SK-MEL-5 (cell line): ENCODE data around the gene GDNF. TPM values are rescaled to one million over a fixed set of nuclear protein-coding genes. Genes with fewer than 3 reads are reported as not detected.

Experiments
- DNase-seq: peaks from one replicate; pipeline ENCODE4 v3.0.0-alpha.2; 2016; ENCODE audit warnings: low read depth, low spot score
- in situ Hi-C: cut with HindIII; loops from 2 replicates; pipeline ENCODE4 v1.10.0; 2016; ENCODE audit warnings: low sequenced_read_pairs, high pct_unique_total_duplicates, low pct_unique_long_range_greater_than_20kb
- total RNA-seq: library from RNA; depleted of rRNA; stranded (reverse); fragments of >200 nt; shearing (Covaris generic); gene quantifications from 2 replicates; pipeline ENCODE4 v1.2.3, GENCODE V29; 2014

GDNF gene
- total RNA-seq, 1 experiment from 2014 or later: 1.1 TPM

DNA sequence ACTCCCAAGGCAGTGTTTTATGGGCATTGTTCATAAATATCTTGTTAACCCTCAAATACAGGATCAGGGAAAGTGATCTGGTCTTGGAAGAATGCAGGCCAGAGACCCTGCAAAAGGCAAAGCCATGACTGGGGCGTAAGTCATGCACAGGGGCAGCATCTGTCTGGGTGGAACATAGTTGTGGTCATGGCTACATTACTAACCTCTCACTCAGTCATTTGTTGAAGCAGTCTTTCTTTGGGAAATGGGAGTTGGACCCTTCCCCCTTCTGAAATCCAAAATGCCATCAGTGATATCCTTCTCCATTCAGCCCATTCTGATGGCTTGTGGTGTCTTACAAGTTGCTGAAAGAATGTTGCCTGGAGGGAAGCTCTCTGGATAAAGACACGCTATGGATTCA is 68.1 kb downstream of the GDNF start:
- in situ Hi-C loops: no loop called here
- peak; percentile 60 for DNase-seq

DNA sequence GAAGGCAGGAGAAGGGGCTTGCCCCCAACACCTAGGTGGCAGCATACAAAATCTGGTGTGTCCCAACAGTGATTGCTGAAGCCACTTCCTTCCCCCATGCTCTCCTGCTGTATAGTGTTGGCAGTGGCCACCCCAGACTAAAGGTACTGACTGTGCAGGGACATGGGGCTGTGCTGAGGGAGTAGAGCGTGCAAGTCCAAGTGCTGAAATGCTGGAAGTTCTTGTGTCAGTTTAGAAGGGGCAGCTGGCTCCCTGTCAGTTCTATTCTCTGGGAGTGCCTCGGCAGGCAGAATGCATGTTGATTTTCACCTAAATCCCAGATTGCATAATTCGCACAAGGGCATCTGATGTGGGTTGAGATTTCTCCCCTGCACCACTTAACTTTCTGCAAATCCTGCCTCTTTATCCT is 68.6 kb downstream of the GDNF start:
- no peak for DNase-seq
- in situ Hi-C loops: no loop called here

DNA sequence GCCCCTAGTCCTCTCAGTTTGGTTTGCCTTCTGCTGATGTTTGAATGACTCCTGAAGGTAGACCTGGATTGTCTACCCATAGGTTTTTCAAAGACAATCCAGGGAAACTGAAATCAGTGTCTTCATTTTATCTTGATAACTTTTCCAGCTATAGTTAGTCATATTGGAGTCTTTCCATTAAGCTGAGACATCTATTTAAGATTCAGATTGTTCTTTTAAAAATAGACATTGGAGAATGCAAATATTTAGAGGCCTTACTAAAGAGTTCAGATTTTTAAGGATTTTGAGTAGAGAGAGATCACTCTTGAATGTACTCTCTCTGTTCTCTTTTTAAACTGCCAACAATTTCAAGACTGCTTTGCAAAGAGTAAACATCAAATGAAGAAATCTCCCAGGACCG is 69.1 kb downstream of the GDNF start:
- DNase-seq: no peak
- in situ Hi-C loops: no loop called here

DNA sequence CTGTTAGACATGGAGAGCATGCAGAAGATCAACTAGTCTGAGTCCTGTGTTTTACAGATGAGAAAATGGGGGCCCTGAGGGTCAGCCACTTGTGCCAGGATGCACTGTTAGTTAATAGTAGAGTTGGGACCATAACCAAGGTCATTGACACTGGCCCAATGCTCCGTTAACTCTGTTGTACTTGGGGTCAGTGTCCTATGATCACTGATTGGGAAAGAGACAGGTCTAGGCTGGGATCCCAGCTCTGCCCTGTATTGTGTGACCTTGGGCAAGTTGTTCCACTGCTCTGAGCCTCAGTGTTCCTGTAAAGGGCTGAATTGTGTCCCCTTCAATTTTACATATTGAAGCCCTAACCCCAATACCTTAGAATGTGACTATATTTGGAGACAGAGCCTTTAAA is 70.0 kb downstream of the GDNF start:
- in situ Hi-C loops: no loop called here
- DNase-seq: no peak

DNA sequence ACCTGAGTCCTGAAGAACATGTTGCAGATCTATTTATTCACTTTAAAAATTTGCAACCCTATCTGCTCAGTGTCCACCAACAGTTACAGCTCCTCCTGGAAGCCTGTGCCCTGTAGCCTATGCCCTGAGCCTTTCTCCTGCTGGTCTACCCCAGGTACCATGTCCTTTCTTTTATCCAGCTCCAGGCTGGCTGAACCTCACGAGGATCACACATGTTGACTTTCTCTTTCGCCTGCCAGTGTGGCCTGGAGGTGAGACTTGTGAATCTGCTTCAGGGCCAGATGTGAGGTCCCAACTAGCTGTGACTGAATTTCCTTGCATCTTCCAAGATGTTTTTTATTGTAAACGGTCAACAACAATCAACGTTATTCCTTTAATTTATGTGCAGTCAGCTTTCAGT is 70.7 kb downstream of the GDNF start:
- DNase-seq: no peak
- in situ Hi-C loops: no loop called here

DNA sequence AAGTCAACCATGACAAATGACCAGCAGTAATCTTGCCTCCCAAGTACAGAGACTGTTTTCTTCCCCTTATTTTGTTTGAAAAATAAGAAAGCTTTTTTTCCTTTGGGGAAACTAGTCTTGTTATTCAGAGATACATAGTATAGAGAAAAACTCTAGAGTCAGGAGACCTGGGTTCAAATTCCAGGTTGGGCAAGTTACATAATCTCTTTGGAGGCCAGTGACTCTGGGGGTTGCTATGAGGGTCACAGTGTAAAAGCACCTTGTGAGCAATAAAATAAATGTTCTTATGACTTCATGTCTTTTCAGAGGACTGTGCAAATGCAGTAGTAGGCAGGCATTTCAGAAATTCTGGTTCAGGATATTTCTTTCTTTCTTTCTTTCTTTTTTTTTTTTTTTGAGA is 71.5 kb downstream of the GDNF start:
- no peak for DNase-seq
- in situ Hi-C loops: no loop called here

DNA sequence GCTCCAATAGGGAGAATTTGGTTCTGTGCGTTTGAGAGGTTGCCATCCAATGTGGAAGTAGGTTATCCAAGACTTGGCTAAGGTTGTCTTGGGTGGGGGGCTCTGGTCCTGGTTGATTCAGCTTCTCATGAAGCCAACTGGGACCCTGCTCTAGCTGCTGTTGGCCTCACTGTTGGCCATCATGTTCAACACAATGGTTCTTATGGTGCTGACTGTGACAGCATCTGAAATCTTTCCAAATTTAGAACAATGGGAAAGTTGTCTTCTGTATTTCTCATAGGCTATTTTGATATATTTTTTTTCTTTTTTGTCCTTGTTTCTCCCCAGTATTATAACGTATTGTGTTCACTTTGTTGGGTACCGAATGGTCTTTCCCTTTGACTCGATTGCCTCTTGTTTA is 71.9 kb downstream of the GDNF start:
- DNase-seq: no peak
- in situ Hi-C loops: no loop called here

DNA sequence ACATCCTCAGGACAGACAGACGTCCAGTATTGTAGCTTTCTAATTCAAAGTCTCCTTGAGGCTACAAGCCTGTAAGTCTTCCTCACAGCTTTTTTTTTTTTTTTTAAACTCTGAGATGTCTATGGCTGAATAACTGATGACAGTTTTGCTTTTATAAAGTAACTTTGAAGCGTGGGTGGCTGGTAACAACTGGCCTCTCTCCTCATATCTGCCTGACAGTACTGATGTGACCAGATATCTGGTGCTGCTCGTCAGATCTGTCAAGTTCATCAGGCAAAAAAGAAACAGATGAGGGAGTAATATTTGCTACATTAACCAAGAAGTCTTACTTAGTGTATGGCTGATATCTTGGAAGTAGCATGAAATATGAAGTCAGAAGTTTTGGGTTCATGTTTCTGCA is 72.6 kb downstream of the GDNF start:
- in situ Hi-C loops: no loop called here
- no peak for DNase-seq
